ENCODE measurements around the gene CELF2. TPM values are rescaled to one million over a fixed set of nuclear protein-coding genes. Genes with fewer than 3 reads are reported as not detected.
A peak's percentile ranks its signal among the peaks of the same experiment; 100 is the strongest.

CELF2 gene
- total and polyA plus RNA-seq, 9 of the 15 experiments (the other 6 are each of a cell fraction or from before 2014, with no cell fraction given) = 4.0 to 20.3 (median 11.1) TPM

- TF ChIP-seq TBL1XR1 (IDR thresholded peaks at IDR 0.05; ENCODE audit: low read length in 2 of 2) (peak; percentile 88 to 94), ZNF395 (CRISPR knock-in tag; IDR thresholded peaks at IDR 0.05) (peak; percentile 77; the same call in 1 of the 2 replicates), HNRNPK (IDR thresholded peaks at IDR 0.05; ENCODE audit: low read depth, low read length, poor library complexity, severe bottlenecking) (no peak), ETS1 (conservative IDR thresholded peaks at IDR 0.05; ENCODE audit: control insufficient read depth, low read depth, low read length) (peak; percentile 65; the same call in 1 of the 2 replicates), MTA1 (IDR thresholded peaks at IDR 0.05; ENCODE audit: borderline replicate concordance) (peak; percentile 41; the same call in 1 of the 2 replicates), MYC (IDR thresholded peaks at IDR 0.05; ENCODE audit: low read depth, low read length) (peak; percentile 82), MYC (CRISPR knock-in tag; IDR thresholded peaks at IDR 0.05; ENCODE audit: borderline replicate concordance, low read depth) (no peak), TOE1 (IDR thresholded peaks at IDR 0.05; ENCODE audit: borderline replicate concordance) (peak; percentile 69; the same call in 1 of the 2 replicates), TOE1 (CRISPR knock-in tag; IDR thresholded peaks at IDR 0.05; ENCODE audit: borderline replicate concordance, low read depth) (no peak), KLF1 (tag; IDR thresholded peaks at IDR 0.05) (no peak), SRSF3 (IDR thresholded peaks at IDR 0.05; ENCODE audit: insufficient read depth, low read length) (no peak), GTF2B (IDR thresholded peaks at IDR 0.05; ENCODE audit: extremely low read depth, insufficient read length) (no peak), ASH1L (IDR thresholded peaks at IDR 0.05; ENCODE audit: borderline replicate concordance, low read depth, partially characterized antibody) (no peak), ETS2 (tag; IDR thresholded peaks at IDR 0.05; ENCODE audit: borderline replicate concordance, poor library complexity, severe bottlenecking) (no peak), ZNF174 (CRISPR knock-in tag; IDR thresholded peaks at IDR 0.05) (0 out of 2 replicates have a peak, but pooled peaks have one; percentile 79), ADNP (tag; IDR thresholded peaks at IDR 0.05) (peak; percentile 88), LARP7 (IDR thresholded peaks at IDR 0.05) (no peak), ESRRA (IDR thresholded peaks at IDR 0.05; ENCODE audit: borderline replicate concordance, low read depth) (peak; percentile 90; the same call in 1 of the 2 replicates), PHF21A (IDR thresholded peaks at IDR 0.05; ENCODE audit: borderline replicate concordance, low read depth) (0 out of 2 replicates have a peak, but pooled peaks have one; percentile 7), BHLHE40 (IDR thresholded peaks at IDR 0.05; ENCODE audit: low read length) (peak; percentile 66), RNF2 (IDR thresholded peaks at IDR 0.05) (peak; percentile 98), MTA2 (IDR thresholded peaks at IDR 0.05; ENCODE audit: low read depth) (peak; percentile 82), MBD2 (IDR thresholded peaks at IDR 0.05; ENCODE audit: borderline replicate concordance, low read depth) (0 out of 2 replicates have a peak, but pooled peaks have one; percentile 56), CBX5 (IDR thresholded peaks at IDR 0.05; ENCODE audit: borderline replicate concordance, low read depth) (0 out of 2 replicates have a peak, but pooled peaks have one; percentile 64), U2AF1 (optimal IDR thresholded peaks at IDR 0.05; ENCODE audit: low read depth, low read length) (no peak), NFE2 (IDR thresholded peaks at IDR 0.05; ENCODE audit: low read depth) (peak; percentile 82)
These were observed 161.2 kb downstream of the CELF2 start (continued) for GRCh38 chr10:11178606-11179515.

Measured in K562 (cell line).